ENCODE measurements around the gene SPARC.
"Not testable (repeated sequence)": the region's sequence is repeated elsewhere in the genome, so short reads cannot be mapped to it uniquely, and the experiment has no call there.

The SPARC gene

GRCh38 chr5:151686674-151687407 is at the start of gene SPARC:
SPARC (minus strand) TSS chr5:151686915; CDS start chr5:151676188, 10,727 bp downstream.
- no peak for DNase-seq

GRCh38 chr5:151735646-151736045 is 48.9 kb upstream of the SPARC start:
- no peak for DNase-seq

- DNase-seq, result no peak
Observed at GRCh38 chr5:151734064-151734408, 47.3 kb upstream of the SPARC start.

GRCh38 chr5:151733358-151734063 is 46.8 kb upstream of the SPARC start:
- no peak for DNase-seq

GRCh38 chr5:151730381-151730780 is 43.7 kb upstream of the SPARC start:
- no peak for DNase-seq

- DNase-seq, result not testable (repeated sequence)
Observed at GRCh38 chr5:151729597-151729996, 42.9 kb upstream of the SPARC start.

GRCh38 chr5:151724360-151724759 is 37.6 kb upstream of the SPARC start:
- DNase-seq, result no peak

GRCh38 chr5:151722546-151722945 is 35.8 kb upstream of the SPARC start:
- no peak for DNase-seq

- DNase-seq, result no peak
Observed at GRCh38 chr5:151721812-151722391, 35.2 kb upstream of the SPARC start.

GRCh38 chr5:151721087-151721646 is 34.5 kb upstream of the SPARC start:
- no peak for DNase-seq

- no peak for DNase-seq
Observed at GRCh38 chr5:151720215-151720614, 33.5 kb upstream of the SPARC start.

- no peak for DNase-seq
Observed at GRCh38 chr5:151719228-151720000, 32.7 kb upstream of the SPARC start.

- DNase-seq, result no peak
Observed at GRCh38 chr5:151718646-151719045, 31.9 kb upstream of the SPARC start.

GRCh38 chr5:151718153-151718552 is 31.4 kb upstream of the SPARC start:
- no peak for DNase-seq

GRCh38 chr5:151717416-151717815 is 30.7 kb upstream of the SPARC start:
- DNase-seq, result no peak

- DNase-seq, result no peak
Observed at GRCh38 chr5:151709109-151709735, 22.5 kb upstream of the SPARC start.

GRCh38 chr5:151708126-151708525 is 21.4 kb upstream of the SPARC start:
- DNase-seq, result no peak

GRCh38 chr5:151707567-151707966 is 20.9 kb upstream of the SPARC start:
- no peak for DNase-seq

- DNase-seq, result no peak
Observed at GRCh38 chr5:151706906-151707305, 20.2 kb upstream of the SPARC start.

GRCh38 chr5:151703780-151704179 is 17.1 kb upstream of the SPARC start:
- no peak for DNase-seq

- no peak for DNase-seq
Observed at GRCh38 chr5:151703227-151703626, 16.5 kb upstream of the SPARC start.

- DNase-seq, result no peak
Observed at GRCh38 chr5:151700820-151701219, 14.1 kb upstream of the SPARC start.

GRCh38 chr5:151700296-151700695 is 13.6 kb upstream of the SPARC start:
- DNase-seq, result no peak
